Loucy (cell line): ENCODE results near the gene PTAFR.

Experiments
- H2AFZ ChIP-seq: fragments of 200-600 bp; sonication (generic); 2 replicates; pipeline ENCODE4 v1.6.0; 2016; ENCODE audit warnings: antibody characterized with exemption, mild to moderate bottlenecking, low read length, moderate library complexity
- H3F3A ChIP-seq: fragments of 200-600 bp; 2 replicates; pipeline ENCODE4 v1.6.0; 2016; ENCODE audit warnings: antibody characterized with exemption, low read depth, mild to moderate bottlenecking
- H3K27me3 ChIP-seq: fragments of 200-600 bp; sonication (generic); 2 replicates; pipeline ENCODE4 v1.6.1; 2014; ENCODE audit warnings: low read length, mild to moderate bottlenecking; ENCODE audit not compliant: insufficient read depth, poor library complexity, severe bottlenecking
- H3K36me3 ChIP-seq: fragments of 200-600 bp; sonication (generic); 2 replicates; pipeline ENCODE4 v1.6.1; 2016; ENCODE audit warnings: low read length; ENCODE audit not compliant: insufficient read depth
- H3K4me1 ChIP-seq: fragments of 200-600 bp; sonication (generic); 2 replicates; pipeline ENCODE4 v1.5.1; 2014; ENCODE audit warnings: low read length, mild to moderate bottlenecking; ENCODE audit not compliant: insufficient read depth, poor library complexity, severe bottlenecking
- H3K4me2 ChIP-seq: fragments of 200-600 bp; sonication (generic); 2 replicates; pipeline ENCODE4 v1.6.0; 2014; ENCODE audit warnings: antibody characterized with exemption, low read length, low read depth, mild to moderate bottlenecking; ENCODE audit not compliant: poor library complexity, severe bottlenecking
- H3K4me3 ChIP-seq: fragments of 200-600 bp; sonication (generic); 2 replicates; pipeline ENCODE4 v1.5.1; 2014; ENCODE audit warnings: low read length, mild to moderate bottlenecking, mixed read lengths; ENCODE audit not compliant: poor library complexity, severe bottlenecking
- H3K79me2 ChIP-seq: fragments of 200-600 bp; sonication (generic); 2 replicates; pipeline ENCODE4 v1.6.1; 2014; ENCODE audit warnings: low read length; ENCODE audit not compliant: insufficient read depth
- H3K9ac ChIP-seq: fragments of 200-600 bp; sonication (generic); 2 replicates; pipeline ENCODE4 v1.6.0; 2014; ENCODE audit warnings: mild to moderate bottlenecking, low read depth, low read length, moderate library complexity; ENCODE audit not compliant: poor library complexity, severe bottlenecking
- H3K9me2 ChIP-seq: fragments of 200-600 bp; sonication (generic); replicated peaks from 2 replicates; pipeline ENCODE4 v1.6.1; 2016; ENCODE audit warnings: low read depth, low read length, mixed read lengths
- H3K9me3 ChIP-seq: fragments of 200-600 bp; sonication (generic); 2 replicates; pipeline ENCODE4 v1.6.1; 2014; ENCODE audit warnings: mild to moderate bottlenecking, antibody characterized with exemption, low read length, low read depth; ENCODE audit not compliant: insufficient read depth
- H4K20me1 ChIP-seq: fragments of 200-600 bp; sonication (generic); 2 replicates; pipeline ENCODE4 v1.6.0; 2014; ENCODE audit warnings: antibody characterized with exemption, low read length, mild to moderate bottlenecking; ENCODE audit not compliant: insufficient read depth, poor library complexity, severe bottlenecking
- CTCF ChIP-seq: fragments of 200-600 bp; sonication (generic); conservative IDR thresholded peaks from 2 replicates; pipeline ENCODE4 v1.5.1; 2014; ENCODE audit warnings: mild to moderate bottlenecking, antibody characterized with exemption, low read length
- EZH2phosphoT487 ChIP-seq: fragments of 200-600 bp; IDR thresholded peaks from 2 replicates; pipeline ENCODE4 v1.6.1; 2018; ENCODE audit warnings: antibody characterized with exemption, mild to moderate bottlenecking, moderate library complexity, borderline replicate concordance

The PTAFR gene

GRCh38 chr1:28195780-28196179 is 19.3 kb upstream of the PTAFR start:
- peaks cover 28% of the 10 kb centered on the region for H3K36me3 ChIP-seq
- H3K9me3 ChIP-seq = no peaks in the 10 kb centered on the region; the same call in 1 of the 2 replicates
- H2AFZ ChIP-seq = no peak overlapping the region
- TF ChIP-seq CTCF = no peak
- no peak for TF ChIP-seq EZH2phosphoT487
- H3F3A ChIP-seq = 0 out of 2 replicates have a peak, but pooled peaks cover 3% of the 10 kb centered on the region
- no peaks in the 10 kb centered on the region for H3K9me2 ChIP-seq
- no peak overlapping the region for H3K4me2 ChIP-seq
- no peaks in the 10 kb centered on the region for H4K20me1 ChIP-seq
- no peak overlapping the region for H3K9ac ChIP-seq
- no peaks in the 10 kb centered on the region for H3K79me2 ChIP-seq
- no peak overlapping the region for H3K4me3 ChIP-seq
- peaks cover 40% of the 10 kb centered on the region for H3K4me1 ChIP-seq
- H3K27me3 ChIP-seq = no peaks in the 10 kb centered on the region

- Histone ChIP-seq H3F3A (0 out of 2 replicates have a peak, but pooled peaks cover 3% of the 10 kb centered on the region), H3K36me3 (peaks cover 19% of the 10 kb centered on the region), H3K4me3 (no peak overlapping the region), H3K79me2 (no peaks in the 10 kb centered on the region), H2AFZ (no peak overlapping the region), H3K27me3 (no peaks in the 10 kb centered on the region), H3K4me1 (peaks cover 33% of the 10 kb centered on the region), H3K9me2 (no peaks in the 10 kb centered on the region), H3K4me2 (no peak overlapping the region), H4K20me1 (no peaks in the 10 kb centered on the region), H3K9me3 (no peaks in the 10 kb centered on the region; the same call in 1 of the 2 replicates), H3K9ac (no peak overlapping the region)
- TF ChIP-seq CTCF (no peak), EZH2phosphoT487 (no peak)
Measured at GRCh38 chr1:28194326-28195035, 18.0 kb upstream of the PTAFR start.

- Histone ChIP-seq H3K9me2 (no peaks in the 10 kb centered on the region), H2AFZ (no peak overlapping the region), H3K4me1 (peaks cover 26% of the 10 kb centered on the region), H3K4me2 (no peak overlapping the region), H3K4me3 (no peak overlapping the region), H3K9ac (no peak overlapping the region), H3F3A (no peaks in the 10 kb centered on the region), H3K27me3 (no peaks in the 10 kb centered on the region), H3K79me2 (no peaks in the 10 kb centered on the region), H4K20me1 (no peaks in the 10 kb centered on the region), H3K36me3 (peaks cover 12% of the 10 kb centered on the region), H3K9me3 (no peaks in the 10 kb centered on the region)
- TF ChIP-seq EZH2phosphoT487 (no peak), CTCF (no peak)
Measured at GRCh38 chr1:28193701-28194161, 17.2 kb upstream of the PTAFR start.
